Stimulated activated CD4-positive, alpha-beta T cell treated with anti-CD3 and anti-CD28 coated beads, Interleukin-2, amount 100 ng/mL, for 24 hours (primary cell): Measurements from ENCODE around the gene IGHMBP2.

Experiments
- DNase-seq, 2 donors: peaks; one replicate each; pipeline ENCODE4 v3.0.0-alpha.2; 2020

IGHMBP2 gene

GRCh38 chr11:68890490-68891231 is 13.0 kb upstream of the IGHMBP2 start:
- DNase-seq = no peak

- no peak for DNase-seq
Observed at GRCh38 chr11:68891351-68891948, 12.2 kb upstream of the IGHMBP2 start.

GRCh38 chr11:68892576-68892975 is 11.1 kb upstream of the IGHMBP2 start:
- DNase-seq = no peak

GRCh38 chr11:68893282-68893681 is 10.4 kb upstream of the IGHMBP2 start:
- DNase-seq = no peak

GRCh38 chr11:68896171-68896959 is 7.3 kb upstream of the IGHMBP2 start:
- DNase-seq = no peak

GRCh38 chr11:68897441-68897840 is 6.2 kb upstream of the IGHMBP2 start:
- DNase-seq = no peak

GRCh38 chr11:68900835-68901381 is 2.8 kb upstream of the IGHMBP2 start:
- no peak for DNase-seq

- DNase-seq = peak; percentile 37 to 41
Observed at GRCh38 chr11:68904248-68904847, 657 bp downstream of the IGHMBP2 start.

- no peak for DNase-seq
Observed at GRCh38 chr11:68905421-68906360, 2.0 kb downstream of the IGHMBP2 start.

- DNase-seq = no peak
Observed at GRCh38 chr11:68908273-68908672, 4.6 kb downstream of the IGHMBP2 start.

GRCh38 chr11:68910965-68911364 is 7.3 kb downstream of the IGHMBP2 start:
- DNase-seq = no peak

- no peak for DNase-seq
Observed at GRCh38 chr11:68911731-68912130, 8.0 kb downstream of the IGHMBP2 start.

- DNase-seq = no peak
Observed at GRCh38 chr11:68912254-68912653, 8.6 kb downstream of the IGHMBP2 start.

GRCh38 chr11:68913188-68913587 is 9.5 kb downstream of the IGHMBP2 start:
- DNase-seq = no peak

- DNase-seq = no peak
Observed at GRCh38 chr11:68914761-68915160, 11.1 kb downstream of the IGHMBP2 start.

- DNase-seq = no peak
Observed at GRCh38 chr11:68916439-68916838, 12.7 kb downstream of the IGHMBP2 start.

- no peak for DNase-seq
Observed at GRCh38 chr11:68923614-68924013, 19.9 kb downstream of the IGHMBP2 start.

- no peak for DNase-seq
Observed at GRCh38 chr11:68924073-68924925, 20.6 kb downstream of the IGHMBP2 start.

GRCh38 chr11:68925611-68926010 is 21.9 kb downstream of the IGHMBP2 start:
- DNase-seq = no peak

GRCh38 chr11:68927280-68928135 is 23.8 kb downstream of the IGHMBP2 start:
- DNase-seq = no peak
